Measurements from ENCODE around the gene SOST.

The SOST gene

DNA sequence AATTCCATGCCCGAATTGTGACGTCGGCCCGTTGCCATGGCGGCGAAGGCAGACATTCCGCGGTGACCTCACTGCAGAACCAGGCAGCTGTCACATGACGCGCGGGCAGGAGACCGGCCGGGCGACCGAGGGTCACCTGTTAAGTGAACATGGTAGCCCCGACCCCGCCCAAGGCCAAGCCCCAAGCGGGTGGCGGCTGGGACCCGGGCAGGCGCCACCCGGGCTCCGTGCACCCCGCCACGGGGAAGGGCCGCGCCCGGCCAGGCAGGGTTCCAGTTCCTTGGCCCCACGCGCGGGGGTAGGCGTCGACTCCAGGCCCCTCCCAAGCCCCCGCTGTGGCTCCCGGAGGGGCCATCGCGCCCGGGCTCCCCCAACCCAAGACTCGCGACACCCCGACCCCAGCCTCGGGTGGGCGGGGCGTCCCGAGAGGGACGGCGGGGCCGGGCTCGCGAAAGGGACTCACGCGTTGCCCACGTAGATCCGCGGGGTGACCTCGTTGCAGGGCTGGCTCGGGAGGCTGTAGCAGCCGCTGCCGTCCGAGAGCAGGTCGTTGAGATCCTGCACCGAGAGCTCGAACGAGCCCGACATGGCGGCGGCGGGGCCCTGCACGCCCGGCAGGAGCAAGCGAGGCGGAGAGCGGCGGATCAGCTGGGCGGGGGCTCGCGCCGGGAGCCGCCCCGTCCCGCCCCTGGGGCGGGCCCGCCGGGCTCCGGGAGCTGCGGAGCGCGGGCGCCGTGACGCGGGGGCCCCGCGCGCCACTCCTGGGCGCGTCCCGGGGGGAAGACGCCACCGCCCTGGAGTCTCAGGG is 19.9 kb upstream of the SOST start, which contains the start of gene DUSP3 (continued):
- TF ChIP-seq, protein P1, sequence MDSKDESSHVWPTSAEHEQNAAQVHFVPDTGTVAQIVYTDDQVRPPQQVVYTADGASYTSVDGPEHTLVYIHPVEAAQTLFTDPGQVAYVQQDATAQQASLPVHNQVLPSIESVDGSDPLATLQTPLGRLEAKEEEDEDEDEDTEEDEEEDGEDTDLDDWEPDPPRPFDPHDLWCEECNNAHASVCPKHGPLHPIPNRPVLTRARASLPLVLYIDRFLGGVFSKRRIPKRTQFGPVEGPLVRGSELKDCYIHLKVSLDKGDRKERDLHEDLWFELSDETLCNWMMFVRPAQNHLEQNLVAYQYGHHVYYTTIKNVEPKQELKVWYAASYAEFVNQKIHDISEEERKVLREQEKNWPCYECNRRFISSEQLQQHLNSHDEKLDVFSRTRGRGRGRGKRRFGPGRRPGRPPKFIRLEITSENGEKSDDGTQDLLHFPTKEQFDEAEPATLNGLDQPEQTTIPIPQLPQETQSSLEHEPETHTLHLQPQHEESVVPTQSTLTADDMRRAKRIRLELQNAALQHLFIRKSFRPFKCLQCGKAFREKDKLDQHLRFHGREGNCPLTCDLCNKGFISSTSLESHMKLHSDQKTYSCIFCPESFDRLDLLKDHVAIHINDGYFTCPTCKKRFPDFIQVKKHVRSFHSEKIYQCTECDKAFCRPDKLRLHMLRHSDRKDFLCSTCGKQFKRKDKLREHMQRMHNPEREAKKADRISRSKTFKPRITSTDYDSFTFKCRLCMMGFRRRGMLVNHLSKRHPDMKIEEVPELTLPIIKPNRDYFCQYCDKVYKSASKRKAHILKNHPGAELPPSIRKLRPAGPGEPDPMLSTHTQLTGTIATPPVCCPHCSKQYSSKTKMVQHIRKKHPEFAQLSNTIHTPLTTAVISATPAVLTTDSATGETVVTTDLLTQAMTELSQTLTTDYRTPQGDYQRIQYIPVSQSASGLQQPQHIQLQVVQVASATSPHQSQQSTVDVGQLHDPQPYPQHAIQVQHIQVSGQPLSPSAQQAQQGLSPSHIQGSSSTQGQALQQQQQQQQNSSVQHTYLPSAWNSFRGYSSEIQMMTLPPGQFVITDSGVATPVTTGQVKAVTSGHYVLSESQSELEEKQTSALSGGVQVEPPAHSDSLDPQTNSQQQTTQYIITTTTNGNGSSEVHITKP (tag by site-specific recombination; IDR thresholded peaks at IDR 0.05) = peak; percentile 79
- TF ChIP-seq, protein P2, sequence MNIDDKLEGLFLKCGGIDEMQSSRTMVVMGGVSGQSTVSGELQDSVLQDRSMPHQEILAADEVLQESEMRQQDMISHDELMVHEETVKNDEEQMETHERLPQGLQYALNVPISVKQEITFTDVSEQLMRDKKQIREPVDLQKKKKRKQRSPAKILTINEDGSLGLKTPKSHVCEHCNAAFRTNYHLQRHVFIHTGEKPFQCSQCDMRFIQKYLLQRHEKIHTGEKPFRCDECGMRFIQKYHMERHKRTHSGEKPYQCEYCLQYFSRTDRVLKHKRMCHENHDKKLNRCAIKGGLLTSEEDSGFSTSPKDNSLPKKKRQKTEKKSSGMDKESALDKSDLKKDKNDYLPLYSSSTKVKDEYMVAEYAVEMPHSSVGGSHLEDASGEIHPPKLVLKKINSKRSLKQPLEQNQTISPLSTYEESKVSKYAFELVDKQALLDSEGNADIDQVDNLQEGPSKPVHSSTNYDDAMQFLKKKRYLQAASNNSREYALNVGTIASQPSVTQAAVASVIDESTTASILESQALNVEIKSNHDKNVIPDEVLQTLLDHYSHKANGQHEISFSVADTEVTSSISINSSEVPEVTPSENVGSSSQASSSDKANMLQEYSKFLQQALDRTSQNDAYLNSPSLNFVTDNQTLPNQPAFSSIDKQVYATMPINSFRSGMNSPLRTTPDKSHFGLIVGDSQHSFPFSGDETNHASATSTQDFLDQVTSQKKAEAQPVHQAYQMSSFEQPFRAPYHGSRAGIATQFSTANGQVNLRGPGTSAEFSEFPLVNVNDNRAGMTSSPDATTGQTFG (tag by site-specific recombination; IDR thresholded peaks at IDR 0.05; ENCODE audit: borderline replicate concordance) = no peak
- TF ChIP-seq GLIS1 (tag by site-specific recombination; IDR thresholded peaks at IDR 0.05) (peak; percentile 50; the same call in 1 of the 2 replicates), ZNF600 (tag by site-specific recombination; IDR thresholded peaks at IDR 0.05) (0 out of 2 replicates have a peak, but pooled peaks have one; percentile 10), ZNF184 (tag by site-specific recombination; IDR thresholded peaks at IDR 0.05) (no peak), ZNF629 (tag by site-specific recombination; IDR thresholded peaks at IDR 0.05) (peak; percentile 98), ZNF548 (tag by site-specific recombination; IDR thresholded peaks at IDR 0.05) (no peak), ZBTB8A (tag by site-specific recombination; IDR thresholded peaks at IDR 0.05) (peak; percentile 75), KLF8 (tag by site-specific recombination; IDR thresholded peaks at IDR 0.05) (peak; percentile 81; the same call in 1 of the 2 replicates), ZBTB7A (tag by site-specific recombination; IDR thresholded peaks at IDR 0.05; ENCODE audit: low read depth) (no peak), ZBTB48 (tag by site-specific recombination; IDR thresholded peaks at IDR 0.05) (no peak), RBAK (tag by site-specific recombination; IDR thresholded peaks at IDR 0.05) (no peak)
- TF ChIP-seq, protein P3, sequence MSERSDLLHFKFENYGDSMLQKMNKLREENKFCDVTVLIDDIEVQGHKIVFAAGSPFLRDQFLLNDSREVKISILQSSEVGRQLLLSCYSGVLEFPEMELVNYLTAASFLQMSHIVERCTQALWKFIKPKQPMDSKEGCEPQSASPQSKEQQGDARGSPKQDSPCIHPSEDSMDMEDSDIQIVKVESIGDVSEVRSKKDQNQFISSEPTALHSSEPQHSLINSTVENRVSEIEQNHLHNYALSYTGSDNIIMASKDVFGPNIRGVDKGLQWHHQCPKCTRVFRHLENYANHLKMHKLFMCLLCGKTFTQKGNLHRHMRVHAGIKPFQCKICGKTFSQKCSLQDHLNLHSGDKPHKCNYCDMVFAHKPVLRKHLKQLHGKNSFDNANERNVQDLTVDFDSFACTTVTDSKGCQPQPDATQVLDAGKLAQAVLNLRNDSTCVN (tag by site-specific recombination; optimal IDR thresholded peaks at IDR 0.05) = peak; percentile 87

DNA sequence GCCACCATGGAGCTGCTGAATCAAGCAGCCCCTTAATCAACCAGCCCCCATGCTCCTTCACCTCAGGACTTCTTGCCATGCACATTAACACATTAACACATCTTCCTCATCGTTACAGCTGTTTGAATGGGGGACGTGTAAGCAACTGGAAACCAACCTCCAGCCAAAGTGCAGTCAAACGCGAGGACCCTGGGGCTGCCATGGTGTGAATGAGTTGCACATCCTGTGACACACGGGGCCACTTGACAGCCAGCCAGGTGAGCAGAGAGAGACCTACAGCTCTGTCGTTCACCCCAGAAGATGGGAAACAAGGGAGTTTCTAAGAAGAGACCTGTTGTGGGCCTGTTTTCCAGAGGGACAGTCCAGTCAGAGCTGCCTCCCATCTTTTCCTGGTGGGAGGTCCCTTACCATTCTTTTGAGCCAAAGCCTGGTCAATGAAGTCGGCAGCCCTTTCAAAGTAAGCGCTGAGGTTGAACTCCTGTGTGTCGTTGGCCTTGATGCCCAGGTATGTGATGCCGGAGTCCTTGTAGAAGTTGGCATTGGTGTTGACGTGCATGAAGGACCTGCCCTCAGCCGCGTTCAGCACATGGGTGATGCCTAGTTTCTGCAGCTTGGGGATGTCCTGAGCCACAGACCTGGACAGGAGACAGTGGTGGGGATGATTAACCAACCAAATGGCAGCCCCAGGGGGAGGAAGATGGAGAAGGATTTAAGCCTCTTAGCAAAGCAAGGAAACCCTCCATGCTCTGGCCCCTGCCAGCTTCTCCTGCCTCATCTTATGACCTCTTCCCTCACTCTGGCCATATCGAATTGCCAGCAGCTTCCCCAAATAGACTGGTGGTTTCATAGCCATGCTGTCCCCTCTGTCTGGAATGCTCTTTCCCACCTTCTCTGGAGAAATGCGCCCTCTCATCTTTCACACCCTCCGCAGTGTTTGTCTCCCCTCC is 16.0 kb upstream of the SOST start:
- no peak overlapping the region for H3K27ac ChIP-seq (ENCODE audit: extremely low read depth, low read depth, low read length)
- H3K4me1 ChIP-seq (ENCODE audit: control insufficient read depth, insufficient read depth, low read length) = no peaks in the 10 kb centered on the region
- H3K36me3 ChIP-seq (ENCODE audit: control insufficient read depth in 2 of 2, insufficient read depth in 1 of 2, low read length in 2 of 2) = peaks cover 42 to 65% of the 10 kb centered on the region in 2 experiments
- ChIA-PET POLR2A (no interaction called here), CTCF (interaction anchor here (0.6 to 4.7 kb wide), 7 partner anchors 8 to 219 kb away, joined by 3 to 51 read pairs (median 7); no protein-coding TSS in a partner anchor)
- H3K4me3 ChIP-seq (ENCODE audit: low read depth, low read length) = no peak overlapping the region
- no peak for TF ChIP-seq ZXDB (tag by site-specific recombination; IDR thresholded peaks at IDR 0.05)
- TF ChIP-seq, protein P4, sequence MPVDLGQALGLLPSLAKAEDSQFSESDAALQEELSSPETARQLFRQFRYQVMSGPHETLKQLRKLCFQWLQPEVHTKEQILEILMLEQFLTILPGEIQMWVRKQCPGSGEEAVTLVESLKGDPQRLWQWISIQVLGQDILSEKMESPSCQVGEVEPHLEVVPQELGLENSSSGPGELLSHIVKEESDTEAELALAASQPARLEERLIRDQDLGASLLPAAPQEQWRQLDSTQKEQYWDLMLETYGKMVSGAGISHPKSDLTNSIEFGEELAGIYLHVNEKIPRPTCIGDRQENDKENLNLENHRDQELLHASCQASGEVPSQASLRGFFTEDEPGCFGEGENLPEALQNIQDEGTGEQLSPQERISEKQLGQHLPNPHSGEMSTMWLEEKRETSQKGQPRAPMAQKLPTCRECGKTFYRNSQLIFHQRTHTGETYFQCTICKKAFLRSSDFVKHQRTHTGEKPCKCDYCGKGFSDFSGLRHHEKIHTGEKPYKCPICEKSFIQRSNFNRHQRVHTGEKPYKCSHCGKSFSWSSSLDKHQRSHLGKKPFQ (tag by site-specific recombination; IDR thresholded peaks at IDR 0.05) = no peak
- no peak for TF ChIP-seq ZNF501 (tag by site-specific recombination; IDR thresholded peaks at IDR 0.05)
- no peak for TF ChIP-seq ZNF707 (tag by site-specific recombination; IDR thresholded peaks at IDR 0.05)
- no peak for TF ChIP-seq ZNF530 (tag by site-specific recombination; IDR thresholded peaks at IDR 0.05; ENCODE audit: low read depth)
- TF ChIP-seq ZNF585B (tag by site-specific recombination; IDR thresholded peaks at IDR 0.05) = no peak
- TF ChIP-seq ZFHX2 (tag by site-specific recombination; conservative IDR thresholded peaks at IDR 0.05) = no peak
- TF ChIP-seq ZNF571 (tag by site-specific recombination; IDR thresholded peaks at IDR 0.05) = no peak
- no peaks in the 10 kb centered on the region for H3K9me3 ChIP-seq (ENCODE audit: control insufficient read depth, insufficient read depth, low read depth, low read length)
